Pancreas (tissue), 10 donors: ENCODE results near the gene FBXL17. TPM values are rescaled to one million over a fixed set of nuclear protein-coding genes. Genes with fewer than 3 reads are reported as not detected.
"Not testable (repeated sequence)": the region's sequence is repeated elsewhere in the genome, so short reads cannot be mapped to it uniquely, and the experiment has no call there.

ENCODE experiments used
- ATAC-seq, 4 donors: fragments of 200-7000 bp; cut with Tn5 transposase; one replicate each; pipeline versions ENCODE4 v1.8.0 to v1.9.1; 2020; ENCODE audit warnings: mild to moderate bottlenecking in 4 of 4, moderate library complexity in 4 of 4
- DNase-seq, 6 donors: peaks; one replicate each; pipeline ENCODE4 v3.0.0-alpha.2; 2020
- FAIRE-seq: peaks from 2 replicates; lab custom pipeline; 2012; peaks lifted over from hg19 to GRCh38; lab: Jason Lieb, UNC
- H3K27ac ChIP-seq, 4 donors: fragments of 200-600 bp; sonication (generic); 1 replicate in 3 of 4; 2 replicates in 1 of 4; pipeline versions ENCODE4 v1.5.0 to v1.8.0; 2020
- H3K27me3 ChIP-seq, 4 donors: fragments of 200-600 bp; one replicate each; pipeline ENCODE4 v1.8.0; 2021
- H3K36me3 ChIP-seq, 3 donors: fragments of 200-600 bp; sonication (generic) in 1 of 3; one replicate each; pipeline versions ENCODE4 v1.5.0 to v1.8.0; 2020 to 2021
- H3K4me1 ChIP-seq, 3 donors: fragments of 200-600 bp; one replicate each; pipeline ENCODE4 v1.8.0; 2021
- H3K4me3 ChIP-seq, 4 donors: fragments of 200-600 bp; sonication (generic) in 2 of 4; one replicate each; pipeline versions ENCODE4 v1.5.0 to v1.8.0; 2020 to 2021
- H3K9me3 ChIP-seq, 4 donors: fragments of 200-600 bp; one replicate each; pipeline ENCODE4 v1.8.0; 2021
- WGBS, 2 donors: extraction: QIAGEN DNeasy Blood & Tissue Kit; methylation state at CpG; one replicate each; pipeline ENCODE4 v1.1.7; 2013; 5-methylcytosine and 5-hydroxymethylcytosine counted together
- intact Hi-C, 3 donors: fragments of 100-400 bp; cut with DNase I; formaldehyde crosslinking; loops; one replicate each; pipeline versions ENCODE4 v1.11.1 to v1.14.2; 2022
- polyA plus RNA-seq, 2 donors: library from polyadenylated mRNA; stranded (reverse); fragments of 200-250 nt; gene quantifications; one replicate each; pipeline ENCODE4 v1.2.3, GENCODE V29; 2013
- total RNA-seq, 6 donors: library from RNA; stranded (reverse); fragmentation: NEBNext Ultra II Directional in 4 of 6; extraction: Animal tissue kit (Norgen Biotek cat#: 25700) in 4 of 6; gene quantifications; one replicate each; pipeline versions ENCODE4 v1.2.1 to v1.2.4, GENCODE V29; 2021 to 2023
- TF ChIP-seq, protein P1 (sequence below), 4 donors: fragments of 200-600 bp; sonication (generic) in 3 of 4; IDR thresholded peaks; one replicate each; pipeline versions ENCODE4 v1.5.0 to v1.8.0; 2021; ENCODE audit warnings: antibody characterized with exemption in 4 of 4
- donor health status: healthy with polysubstance abuse.
- donor health status: DM: no; HTN: no; CAD: no; lungs with moderate emphysema.
- donor health status: DM: no; HTN: no; CAD: no.
- donor health status: control.
- donor health status: control.
- donor health status: Bipolar disorder and iron deficiency.
- donor health status: DM: yes; HTN: yes; CAD: no.
- donor health status: DM: no; HTN: no; CAD: no.
- donor health status: DM: no; HTN: no; CAD: no.
- donor health status: DM: yes; HTN: yes; CAD: no.

FBXL17 gene
- total and polyA plus RNA-seq, 8 donors = 4.2 to 11.1 (median 7.3) TPM

DNA sequence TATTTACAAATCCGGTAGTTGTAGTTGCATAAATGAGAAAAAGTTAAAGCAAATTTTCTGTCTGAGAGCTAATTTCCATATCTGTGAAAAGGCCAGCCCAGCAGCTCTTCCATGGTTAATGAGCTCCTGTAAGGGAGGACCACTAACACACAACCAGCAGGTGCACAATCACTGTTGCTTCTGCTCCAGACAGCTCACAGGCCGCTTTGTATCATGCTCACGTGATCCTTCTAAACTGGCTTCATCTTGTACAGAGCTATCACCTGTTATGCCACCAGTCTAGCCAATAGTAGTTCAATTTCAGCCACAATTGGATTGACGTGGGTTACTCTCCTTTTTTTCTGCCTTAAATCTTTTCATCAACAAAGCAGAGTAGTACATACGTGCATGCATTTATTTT lies 38.3 kb upstream of the FBXL17 start:
- Histone ChIP-seq H3K27ac (no peak overlapping the region), H3K4me1 (no peaks in the 10 kb centered on the region), H3K27me3 (no peaks in the 10 kb centered on the region), H3K4me3 (no peak overlapping the region), H3K9me3 (no peaks in the 10 kb centered on the region), H3K36me3 (no peaks in the 10 kb centered on the region)
- ATAC-seq (no peak), DNase-seq (no peak), FAIRE-seq (no peak)
- intact Hi-C loops = no loop called here
- TF ChIP-seq, protein P1, sequence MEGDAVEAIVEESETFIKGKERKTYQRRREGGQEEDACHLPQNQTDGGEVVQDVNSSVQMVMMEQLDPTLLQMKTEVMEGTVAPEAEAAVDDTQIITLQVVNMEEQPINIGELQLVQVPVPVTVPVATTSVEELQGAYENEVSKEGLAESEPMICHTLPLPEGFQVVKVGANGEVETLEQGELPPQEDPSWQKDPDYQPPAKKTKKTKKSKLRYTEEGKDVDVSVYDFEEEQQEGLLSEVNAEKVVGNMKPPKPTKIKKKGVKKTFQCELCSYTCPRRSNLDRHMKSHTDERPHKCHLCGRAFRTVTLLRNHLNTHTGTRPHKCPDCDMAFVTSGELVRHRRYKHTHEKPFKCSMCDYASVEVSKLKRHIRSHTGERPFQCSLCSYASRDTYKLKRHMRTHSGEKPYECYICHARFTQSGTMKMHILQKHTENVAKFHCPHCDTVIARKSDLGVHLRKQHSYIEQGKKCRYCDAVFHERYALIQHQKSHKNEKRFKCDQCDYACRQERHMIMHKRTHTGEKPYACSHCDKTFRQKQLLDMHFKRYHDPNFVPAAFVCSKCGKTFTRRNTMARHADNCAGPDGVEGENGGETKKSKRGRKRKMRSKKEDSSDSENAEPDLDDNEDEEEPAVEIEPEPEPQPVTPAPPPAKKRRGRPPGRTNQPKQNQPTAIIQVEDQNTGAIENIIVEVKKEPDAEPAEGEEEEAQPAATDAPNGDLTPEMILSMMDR (IDR thresholded peaks at IDR 0.05) = no peak
- WGBS, 2 donors = 64 to 81% methylated on average over 5 of the region's 5 CpGs

GRCh38 chr5:108418197-108418596 lies 36.3 kb upstream of the FBXL17 start:
- intact Hi-C loops = no loop called here

GRCh38 chr5:108417166-108417670 lies 35.3 kb upstream of the FBXL17 start:
- TF ChIP-seq, protein P1 (IDR thresholded peaks at IDR 0.05) = no peak
- H3K4me1 ChIP-seq = no peaks in the 10 kb centered on the region
- H3K27ac ChIP-seq = no peak overlapping the region
- FAIRE-seq (no peak), DNase-seq (no peak), ATAC-seq (no peak)
- intact Hi-C loops = no loop called here
- no peaks in the 10 kb centered on the region for H3K36me3 ChIP-seq
- 67 to 73% methylated on average over 5 of the region's 5 CpGs for WGBS, 2 donors
- no peaks in the 10 kb centered on the region for H3K27me3 ChIP-seq
- H3K4me3 ChIP-seq = no peak overlapping the region
- no peaks in the 10 kb centered on the region for H3K9me3 ChIP-seq

More at GRCh38 chr5:108418197-108418596, 36.3 kb upstream of the FBXL17 start:
- Histone ChIP-seq H3K4me1 (no peaks in the 10 kb centered on the region), H3K27me3 (no peaks in the 10 kb centered on the region), H3K27ac (no peak overlapping the region), H3K4me3 (no peak overlapping the region), H3K9me3 (no peaks in the 10 kb centered on the region), H3K36me3 (no peaks in the 10 kb centered on the region)
- TF ChIP-seq, protein P1 (IDR thresholded peaks at IDR 0.05) = no peak
- WGBS, 2 donors = 69 to 81% methylated on average over 8 of the region's 8 CpGs
- DNase-seq = peak in 1 of 6 donors; percentile 46
- no peak for FAIRE-seq
- peak in 1 of 4 donors; percentile 37 for ATAC-seq

- FAIRE-seq (no peak), ATAC-seq (no peak), DNase-seq (no peak)
- Histone ChIP-seq H3K27ac (no peak overlapping the region), H3K4me3 (no peak overlapping the region), H3K27me3 (no peaks in the 10 kb centered on the region), H3K9me3 (no peaks in the 10 kb centered on the region), H3K36me3 (no peaks in the 10 kb centered on the region), H3K4me1 (no peaks in the 10 kb centered on the region)
- intact Hi-C loops = no loop called here
- TF ChIP-seq, protein P1 (IDR thresholded peaks at IDR 0.05) = no peak
Observed at GRCh38 chr5:108415726-108416125, 33.8 kb upstream of the FBXL17 start.

DNA sequence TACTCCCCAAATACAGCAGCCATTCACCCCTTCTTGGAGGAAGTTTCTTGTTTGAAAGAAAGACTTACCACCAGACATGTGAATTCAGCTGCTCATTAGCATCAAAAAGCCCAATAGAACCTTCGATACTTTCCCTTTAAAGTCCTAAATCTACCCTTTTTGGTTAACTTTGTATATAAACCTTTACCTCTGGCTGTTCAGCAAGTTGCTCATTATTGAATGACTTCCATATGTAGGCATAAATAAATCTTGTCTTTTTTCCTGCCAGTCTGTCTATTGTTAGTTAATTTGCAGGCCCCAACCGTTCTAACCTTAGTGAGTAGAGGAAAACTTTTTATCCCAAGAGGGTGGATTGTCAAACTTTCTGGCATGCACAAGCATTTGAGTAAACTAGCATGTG lies 27.9 kb upstream of the FBXL17 start:
- Histone ChIP-seq H3K4me3 (no peak overlapping the region), H3K4me1 (no peaks in the 10 kb centered on the region), H3K27me3 (no peaks in the 10 kb centered on the region), H3K9me3 (no peaks in the 10 kb centered on the region), H3K27ac (no peak overlapping the region), H3K36me3 (no peaks in the 10 kb centered on the region)
- 55 to 67% methylated on average over 2 of the region's 2 CpGs for WGBS, 2 donors
- DNase-seq (no peak), FAIRE-seq (no peak), ATAC-seq (no peak)
- TF ChIP-seq, protein P1 (IDR thresholded peaks at IDR 0.05) = no peak
- intact Hi-C loops = no loop called here

DNA sequence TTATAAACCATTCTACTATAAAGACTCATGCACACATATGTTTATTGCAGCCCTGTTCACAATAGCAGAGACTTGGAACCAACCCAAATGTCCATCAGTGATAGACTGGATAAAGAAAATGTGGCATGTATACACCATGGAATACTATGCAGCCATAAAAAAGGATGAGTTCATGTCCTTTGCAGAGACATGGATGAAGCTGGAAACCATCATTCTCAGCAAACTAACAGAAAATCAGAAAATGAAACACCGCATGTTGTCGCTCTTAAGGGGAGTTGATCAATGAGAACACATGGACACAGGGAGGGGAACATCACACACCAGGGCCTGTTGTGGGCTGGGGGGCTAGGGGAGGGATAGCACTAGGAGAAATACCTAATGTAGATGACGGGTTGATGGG lies 23.3 kb upstream of the FBXL17 start:
- H3K4me1 ChIP-seq, H3K9me3 ChIP-seq, DNase-seq, H3K27ac ChIP-seq, intact Hi-C loops, ATAC-seq, FAIRE-seq, H3K4me3 ChIP-seq, H3K27me3 ChIP-seq, H3K36me3 ChIP-seq: not testable (repeated sequence)
- 88 to 96% methylated on average over 3 of the region's 3 CpGs for WGBS, 2 donors
